OCI-LY1 (cell line): Measurements from ENCODE around the gene TSPAN4.

Source experiments
- H2AFZ ChIP-seq: fragments of 200-600 bp; sonication (generic), shearing (Covaris generic); 2 replicates; pipeline ENCODE4 v1.6.0; 2014; ENCODE audit warnings: antibody characterized with exemption, mild to moderate bottlenecking, low read length
- H3F3A ChIP-seq: fragments of 200-600 bp; sonication (generic), shearing (Covaris generic); 2 replicates; pipeline ENCODE4 v1.6.0; 2014; ENCODE audit warnings: mild to moderate bottlenecking, antibody characterized with exemption, low read length, moderate library complexity; ENCODE audit not compliant: insufficient read depth
- H3K27ac ChIP-seq: fragments of 200-600 bp; sonication (generic); 2 replicates; pipeline ENCODE4 v1.5.1; 2014; ENCODE audit warnings: low read length, mixed run types, mild to moderate bottlenecking, low read depth; ENCODE audit not compliant: poor library complexity, severe bottlenecking
- H3K27me3 ChIP-seq: fragments of 200-600 bp; sonication (generic); 2 replicates; pipeline ENCODE4 v1.6.0; 2014; ENCODE audit warnings: antibody characterized with exemption, mild to moderate bottlenecking, low read length, moderate library complexity; ENCODE audit not compliant: insufficient read depth
- H3K36me3 ChIP-seq: fragments of 200-600 bp; sonication (generic); 2 replicates; pipeline ENCODE4 v1.6.1; 2014; ENCODE audit warnings: mild to moderate bottlenecking, antibody characterized with exemption, low read length, moderate library complexity, mixed read lengths; ENCODE audit not compliant: insufficient read depth
- H3K4me1 ChIP-seq: fragments of 200-600 bp; sonication (generic); 2 replicates; pipeline ENCODE4 v1.5.1; 2014; ENCODE audit warnings: mild to moderate bottlenecking, low read length, moderate library complexity; ENCODE audit not compliant: insufficient read depth, severe bottlenecking
- H3K4me2 ChIP-seq: fragments of 200-600 bp; sonication (generic), shearing (Covaris generic); 2 replicates; pipeline ENCODE4 v1.6.1; 2014; ENCODE audit warnings: low read length
- H3K4me3 ChIP-seq: fragments of 200-600 bp; sonication (generic); 2 replicates; pipeline ENCODE4 v1.5.1; 2014; ENCODE audit warnings: low read length, low read depth, mild to moderate bottlenecking, mixed read lengths; ENCODE audit not compliant: poor library complexity, severe bottlenecking
- H3K79me2 ChIP-seq: fragments of 200-600 bp; shearing (Covaris generic); 2 replicates; pipeline ENCODE4 v1.6.1; 2016; ENCODE audit warnings: mixed run types, low read length, mixed read lengths; ENCODE audit not compliant: insufficient read depth
- H3K9ac ChIP-seq: fragments of 200-600 bp; sonication (generic), shearing (Covaris generic); 2 replicates; pipeline ENCODE4 v1.6.1; 2014; ENCODE audit warnings: mild to moderate bottlenecking, low read length, mixed read lengths
- H3K9me2 ChIP-seq: fragments of 200-600 bp; sonication (generic), shearing (Covaris generic); 2 replicates; pipeline ENCODE4 v1.6.1; 2014; ENCODE audit warnings: low read depth, mild to moderate bottlenecking, low read length, mixed read lengths
- H3K9me3 ChIP-seq: fragments of 200-600 bp; shearing (Covaris generic); 2 replicates; pipeline ENCODE4 v1.6.1; 2014; ENCODE audit warnings: low read length, mixed read lengths
- H4K20me1 ChIP-seq: fragments of 200-600 bp; sonication (generic), shearing (Covaris generic); 2 replicates; pipeline ENCODE4 v1.6.0; 2016; ENCODE audit warnings: mild to moderate bottlenecking, low read length; ENCODE audit not compliant: insufficient read depth
- EZH2 ChIP-seq: fragments of 200-600 bp; sonication (generic), shearing (Covaris generic); IDR thresholded peaks from 2 replicates; pipeline ENCODE4 v1.8.0; 2017; ENCODE audit warnings: borderline replicate concordance, mixed run types, mild to moderate bottlenecking, antibody characterized with exemption, low read length, moderate library complexity, mixed read lengths
- TF ChIP-seq, protein P1 (sequence below): fragments of 200-600 bp; sonication (generic), shearing (Covaris generic); IDR thresholded peaks from 2 replicates; pipeline ENCODE4 v1.5.1; 2017; ENCODE audit warnings: mild to moderate bottlenecking, antibody characterized with exemption, low read length, moderate library complexity, mixed read lengths

Gene TSPAN4

GRCh38 chr11:911031-911889 lies 68.6 kb downstream of the TSPAN4 start:
- 0 out of 2 replicates have a peak, but pooled peaks cover 7% of the 10 kb centered on the region for H3K79me2 ChIP-seq
- H3K9me3 ChIP-seq = no peaks in the 10 kb centered on the region
- H3K4me1 ChIP-seq = peaks cover 22% of the 10 kb centered on the region
- H3K27ac ChIP-seq = no peak overlapping the region
- H3K4me2 ChIP-seq = peak overlapping the region; percentile 71
- H3K36me3 ChIP-seq = no peaks in the 10 kb centered on the region
- no peaks in the 10 kb centered on the region for H3K9me2 ChIP-seq
- H3K4me3 ChIP-seq = peak overlapping the region; percentile 99
- H3K27me3 ChIP-seq = no peaks in the 10 kb centered on the region; the same call in 1 of the 2 replicates
- H3K9ac ChIP-seq = peak overlapping the region; percentile 83
- TF ChIP-seq EZH2 = no peak
- TF ChIP-seq, protein P1, sequence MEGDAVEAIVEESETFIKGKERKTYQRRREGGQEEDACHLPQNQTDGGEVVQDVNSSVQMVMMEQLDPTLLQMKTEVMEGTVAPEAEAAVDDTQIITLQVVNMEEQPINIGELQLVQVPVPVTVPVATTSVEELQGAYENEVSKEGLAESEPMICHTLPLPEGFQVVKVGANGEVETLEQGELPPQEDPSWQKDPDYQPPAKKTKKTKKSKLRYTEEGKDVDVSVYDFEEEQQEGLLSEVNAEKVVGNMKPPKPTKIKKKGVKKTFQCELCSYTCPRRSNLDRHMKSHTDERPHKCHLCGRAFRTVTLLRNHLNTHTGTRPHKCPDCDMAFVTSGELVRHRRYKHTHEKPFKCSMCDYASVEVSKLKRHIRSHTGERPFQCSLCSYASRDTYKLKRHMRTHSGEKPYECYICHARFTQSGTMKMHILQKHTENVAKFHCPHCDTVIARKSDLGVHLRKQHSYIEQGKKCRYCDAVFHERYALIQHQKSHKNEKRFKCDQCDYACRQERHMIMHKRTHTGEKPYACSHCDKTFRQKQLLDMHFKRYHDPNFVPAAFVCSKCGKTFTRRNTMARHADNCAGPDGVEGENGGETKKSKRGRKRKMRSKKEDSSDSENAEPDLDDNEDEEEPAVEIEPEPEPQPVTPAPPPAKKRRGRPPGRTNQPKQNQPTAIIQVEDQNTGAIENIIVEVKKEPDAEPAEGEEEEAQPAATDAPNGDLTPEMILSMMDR = no peak
- H4K20me1 ChIP-seq = no peaks in the 10 kb centered on the region
- 0 out of 2 replicates have a peak overlapping the region, but pooled peaks have one; percentile 37 for H2AFZ ChIP-seq
- H3F3A ChIP-seq = no peaks in the 10 kb centered on the region

GRCh38 chr11:911890-912219 lies 69.2 kb downstream of the TSPAN4 start:
- H2AFZ ChIP-seq = no peak overlapping the region
- no peaks in the 10 kb centered on the region for H3K9me2 ChIP-seq
- H3K9ac ChIP-seq = peak overlapping the region; percentile 83; the same call in 1 of the 2 replicates
- 0 out of 2 replicates have a peak, but pooled peaks cover 7% of the 10 kb centered on the region for H3K79me2 ChIP-seq
- no peaks in the 10 kb centered on the region for H3F3A ChIP-seq
- no peak overlapping the region for H3K27ac ChIP-seq
- H3K4me2 ChIP-seq = peak overlapping the region; percentile 71
- H3K9me3 ChIP-seq = no peaks in the 10 kb centered on the region
- H4K20me1 ChIP-seq = no peaks in the 10 kb centered on the region
- peaks cover 22% of the 10 kb centered on the region for H3K4me1 ChIP-seq
- TF ChIP-seq, protein P1 = no peak
- no peak for TF ChIP-seq EZH2
- H3K4me3 ChIP-seq = peak overlapping the region; percentile 99
- H3K27me3 ChIP-seq = no peaks in the 10 kb centered on the region; the same call in 1 of the 2 replicates
- H3K36me3 ChIP-seq = no peaks in the 10 kb centered on the region

- H2AFZ ChIP-seq = no peak overlapping the region
- peaks cover 22% of the 10 kb centered on the region for H3K4me1 ChIP-seq
- H3K36me3 ChIP-seq = no peaks in the 10 kb centered on the region
- H3K4me2 ChIP-seq = no peak overlapping the region
- H4K20me1 ChIP-seq = no peaks in the 10 kb centered on the region
- no peaks in the 10 kb centered on the region for H3K9me2 ChIP-seq
- H3K79me2 ChIP-seq = 0 out of 2 replicates have a peak, but pooled peaks cover 7% of the 10 kb centered on the region
- no peaks in the 10 kb centered on the region for H3K9me3 ChIP-seq
- H3K27ac ChIP-seq = no peak overlapping the region
- H3K9ac ChIP-seq = no peak overlapping the region
- H3K27me3 ChIP-seq = no peaks in the 10 kb centered on the region; the same call in 1 of the 2 replicates
- TF ChIP-seq, protein P1 = no peak
- TF ChIP-seq EZH2 = no peak
- H3F3A ChIP-seq = no peaks in the 10 kb centered on the region
- H3K4me3 ChIP-seq = no peak overlapping the region
These were observed 69.6 kb downstream of the TSPAN4 start for GRCh38 chr11:912266-912665.
